AG10803 (cell line): ENCODE results near the gene MINDY4B.
A peak's percentile ranks its signal among the peaks of the same experiment; 100 is the strongest.
"Not testable (repeated sequence)": the region's sequence is repeated elsewhere in the genome, so short reads cannot be mapped to it uniquely, and the experiment has no call there.

Source experiments
- DNase-seq: peaks from one replicate; pipeline ENCODE4 v3.0.0; 2010; ENCODE audit warnings: low read depth
- H3K4me3 ChIP-seq: 2 replicates; pipeline ENCODE4 v1.5.1; 2011; ENCODE audit warnings: mild to moderate bottlenecking, low read length, control low read depth
- CTCF ChIP-seq: conservative IDR thresholded peaks from 2 replicates; pipeline ENCODE4 v1.5.1; 2011; ENCODE audit warnings: mild to moderate bottlenecking, low read length, control low read depth, inconsistent platforms

The MINDY4B gene

GRCh38 chr3:150875548-150875947, 29.7 kb downstream of the MINDY4B start:
- TF ChIP-seq CTCF, result no peak

GRCh38 chr3:150874666-150875219, 30.5 kb downstream of the MINDY4B start:
- no peak for TF ChIP-seq CTCF
- no peak for DNase-seq
- H3K4me3 ChIP-seq, result no peak overlapping the region

More at GRCh38 chr3:150875548-150875947, 29.7 kb downstream of the MINDY4B start:
- DNase-seq, result no peak
- no peak overlapping the region for H3K4me3 ChIP-seq

GRCh38 chr3:150871192-150871591, 34.0 kb downstream of the MINDY4B start:
- no peak overlapping the region for H3K4me3 ChIP-seq
- TF ChIP-seq CTCF, result no peak
- peak; percentile 13 for DNase-seq

GRCh38 chr3:150870406-150870805, 34.8 kb downstream of the MINDY4B start:
- peak; percentile 77 for DNase-seq
- H3K4me3 ChIP-seq, result no peak overlapping the region
- no peak for TF ChIP-seq CTCF

GRCh38 chr3:150868282-150868681, 37.0 kb downstream of the MINDY4B start:
- no peak for TF ChIP-seq CTCF
- DNase-seq, result no peak
- H3K4me3 ChIP-seq, result no peak overlapping the region

- DNase-seq, result no peak
- no peak for TF ChIP-seq CTCF
- no peak overlapping the region for H3K4me3 ChIP-seq
Measured at GRCh38 chr3:150867434-150867833, 37.8 kb downstream of the MINDY4B start.

GRCh38 chr3:150863921-150864320, 41.3 kb downstream of the MINDY4B start:
- DNase-seq, result not testable (repeated sequence)

GRCh38 chr3:150861851-150862250, 43.4 kb downstream of the MINDY4B start:
- no peak overlapping the region for H3K4me3 ChIP-seq
- no peak for TF ChIP-seq CTCF
- DNase-seq, result no peak

More at GRCh38 chr3:150863921-150864320, 41.3 kb downstream of the MINDY4B start:
- H3K4me3 ChIP-seq, result not testable (repeated sequence)

GRCh38 chr3:150857936-150858335, 47.3 kb downstream of the MINDY4B start:
- DNase-seq, H3K4me3 ChIP-seq: not testable (repeated sequence)
